H9 (cell line): ENCODE data around the gene BORCS6. TPM values are rescaled to one million over a fixed set of nuclear protein-coding genes. Genes with fewer than 3 reads are reported as not detected.
A peak's percentile ranks its signal among the peaks of the same experiment; 100 is the strongest.

ENCODE experiments used
- DNase-seq: peaks from one replicate; pipeline ENCODE4 v3.0.0-alpha.2; 2017
- H2AFZ ChIP-seq: one replicate; pipeline ENCODE4 v1.6.1; 2013; ENCODE audit warnings: mild to moderate bottlenecking, low read length, control low read depth, moderate library complexity
- H2AK5ac ChIP-seq: 2 replicates; pipeline ENCODE4 v1.6.1; 2013; ENCODE audit warnings: low read length, control low read depth, mixed read lengths; ENCODE audit not compliant: insufficient read length
- H2BK120ac ChIP-seq: one replicate; pipeline ENCODE4 v1.6.1; 2013; ENCODE audit warnings: low read depth, mild to moderate bottlenecking, low read length, control low read depth, inconsistent platforms; ENCODE audit not compliant: poor library complexity, severe bottlenecking
- H2BK12ac ChIP-seq: 2 replicates; pipeline ENCODE4 v1.6.1; 2013; ENCODE audit warnings: low read length, control low read depth, mixed read lengths, low read depth; ENCODE audit not compliant: insufficient read length
- H2BK15ac ChIP-seq: 2 replicates; pipeline ENCODE4 v1.6.1; 2013; ENCODE audit warnings: low read depth, low read length, control low read depth
- H2BK20ac ChIP-seq: one replicate; pipeline ENCODE4 v1.6.1; 2013; ENCODE audit warnings: low read depth, mild to moderate bottlenecking, low read length, control low read depth, inconsistent platforms; ENCODE audit not compliant: poor library complexity, severe bottlenecking
- H2BK5ac ChIP-seq: 2 replicates; pipeline ENCODE4 v1.6.1; 2013; ENCODE audit warnings: low read length, control low read depth, mixed read lengths; ENCODE audit not compliant: insufficient read length
- H3K14ac ChIP-seq: 2 replicates; pipeline ENCODE4 v1.6.1; 2013; ENCODE audit warnings: low read length, control low read depth; ENCODE audit not compliant: insufficient read depth
- H3K18ac ChIP-seq: 2 replicates; pipeline ENCODE4 v1.6.1; 2013; ENCODE audit warnings: low read depth, mild to moderate bottlenecking, mixed read lengths, low read length, control low read depth; ENCODE audit not compliant: insufficient read length
- H3K23ac ChIP-seq: 2 replicates; pipeline ENCODE4 v1.6.1; 2013; ENCODE audit warnings: low read length, control low read depth, mixed read lengths, low read depth; ENCODE audit not compliant: insufficient read length
- H3K23me2 ChIP-seq: 2 replicates; pipeline ENCODE4 v1.6.1; 2013; ENCODE audit warnings: low read depth, mild to moderate bottlenecking, mixed read lengths, low read length, control low read depth; ENCODE audit not compliant: insufficient read length, poor library complexity, severe bottlenecking
- H3K27ac ChIP-seq: 2 replicates; pipeline ENCODE4 v1.5.1; 2013; ENCODE audit warnings: low read length, control low read depth, mixed read lengths, low read depth; ENCODE audit not compliant: insufficient read length
- H3K27me3 ChIP-seq: 2 replicates; pipeline ENCODE4 v1.6.1; 2013; ENCODE audit warnings: low read length, control low read depth, inconsistent platforms; ENCODE audit not compliant: insufficient read depth
- H3K4ac ChIP-seq: 2 replicates; pipeline ENCODE4 v1.6.1; 2013; ENCODE audit warnings: low read depth, mild to moderate bottlenecking, control low read depth, inconsistent platforms, low read length, moderate library complexity
- H3K4me1 ChIP-seq: 2 replicates; pipeline ENCODE4 v1.6.1; 2013; ENCODE audit warnings: low read length, control low read depth, inconsistent platforms; ENCODE audit not compliant: insufficient read depth
- H3K4me2 ChIP-seq: 2 replicates; pipeline ENCODE4 v1.6.1; 2013; ENCODE audit warnings: low read length, control low read depth, mixed read lengths; ENCODE audit not compliant: insufficient read length, insufficient read depth
- H3K56ac ChIP-seq: 2 replicates; pipeline ENCODE4 v1.6.1; 2013; ENCODE audit warnings: low read depth, mild to moderate bottlenecking, mixed read lengths, low read length, control low read depth; ENCODE audit not compliant: insufficient read length
- H3K79me1 ChIP-seq: 2 replicates; pipeline ENCODE4 v1.6.1; 2013; ENCODE audit warnings: low read depth, mild to moderate bottlenecking, moderate library complexity, low read length, control low read depth, inconsistent platforms; ENCODE audit not compliant: insufficient read depth, poor library complexity, severe bottlenecking
- H3K79me2 ChIP-seq: 2 replicates; pipeline ENCODE4 v1.6.1; 2013; ENCODE audit warnings: low read length, control low read depth, inconsistent platforms; ENCODE audit not compliant: insufficient read depth
- H3K9ac ChIP-seq: 2 replicates; pipeline ENCODE4 v1.6.1; 2013; ENCODE audit warnings: low read length, control low read depth, mixed read lengths; ENCODE audit not compliant: insufficient read length; ENCODE audit errors: extremely low read depth
- H3K9me3 ChIP-seq: one replicate; pipeline ENCODE4 v1.6.1; 2013; ENCODE audit warnings: low read depth, low read length, inconsistent platforms; ENCODE audit not compliant: control insufficient read depth
- H3T11ph ChIP-seq: one replicate; pipeline ENCODE4 v1.6.1; 2013; ENCODE audit warnings: mild to moderate bottlenecking, low read length, control low read depth, inconsistent platforms
- H4K20me1 ChIP-seq: one replicate; pipeline ENCODE4 v1.6.1; 2013; ENCODE audit not compliant: control insufficient read depth, insufficient read length, insufficient read depth
- H4K5ac ChIP-seq: 2 replicates; pipeline ENCODE4 v1.6.1; 2013; ENCODE audit warnings: low read depth, mild to moderate bottlenecking, mixed read lengths, low read length, control low read depth; ENCODE audit not compliant: insufficient read length
- H4K8ac ChIP-seq: replicated peaks from 2 replicates; pipeline ENCODE4 v1.6.1; 2013; ENCODE audit warnings: low read length, control low read depth, mixed read lengths, low read depth; ENCODE audit not compliant: insufficient read length
- H4K91ac ChIP-seq: 2 replicates; pipeline ENCODE4 v1.6.1; 2013; ENCODE audit warnings: low read depth, mild to moderate bottlenecking, moderate library complexity, mixed read lengths, low read length, control low read depth; ENCODE audit not compliant: insufficient read length
- H3K27ac Mint-ChIP-seq, 3 experiments: 2 replicates in 2 of 3; 3 replicates in 1 of 3; pipeline ENCODE4 v1.8.0; 2020 to 2021; ENCODE audit warnings: mixed read lengths in 3 of 3, mild to moderate bottlenecking in 1 of 3, moderate library complexity in 1 of 3
- H3K27me3 Mint-ChIP-seq: 2 replicates; pipeline ENCODE4 v1.8.0; 2021; ENCODE audit warnings: low read depth, mild to moderate bottlenecking, moderate library complexity, mixed read lengths
- H3K36me3 Mint-ChIP-seq, 3 experiments: 2 replicates in 2 of 3; 3 replicates in 1 of 3; pipeline ENCODE4 v1.8.0; 2020 to 2021; ENCODE audit warnings: low read depth in 3 of 3, mixed read lengths in 3 of 3; ENCODE audit not compliant: insufficient read depth in 1 of 3
- H3K4me1 Mint-ChIP-seq, 2 experiments: 2 replicates each; pipeline ENCODE4 v1.8.0; 2020; ENCODE audit warnings: mixed read lengths in 2 of 2
- H3K4me3 Mint-ChIP-seq, 2 experiments: 2 replicates in 1 of 2; 3 replicates in 1 of 2; pipeline ENCODE4 v1.8.0; 2020 to 2021; ENCODE audit warnings: mild to moderate bottlenecking in 2 of 2, mixed read lengths in 2 of 2, moderate library complexity in 1 of 2
- H3K9me3 Mint-ChIP-seq, 2 experiments: 2 replicates in 1 of 2; 3 replicates in 1 of 2; pipeline ENCODE4 v1.8.0; 2020; ENCODE audit warnings: mild to moderate bottlenecking in 2 of 2, mixed read lengths in 2 of 2, moderate library complexity in 1 of 2
- WGBS: extraction: QIAGEN DNeasy Blood & Tissue Kit; methylation state at CpG from one replicate; pipeline ENCODE4 v1.1.7; 2013; ENCODE audit warnings: missing lambda C conversion rate, low lambda C conversion rate, mixed read lengths; ENCODE audit not compliant: insufficient read length; ENCODE audit errors: extremely low coverage; 5-methylcytosine and 5-hydroxymethylcytosine counted together
- total RNA-seq: library from RNA; stranded (reverse); gene quantifications from 2 replicates; pipeline ENCODE4 v1.2.1, GENCODE V29; 2021
- TF ChIP-seq, protein P1 (sequence below): fragments of 200-600 bp; sonication (generic); conservative IDR thresholded peaks from 3 replicates; pipeline ENCODE4 v1.8.0; 2021; ENCODE audit warnings: antibody characterized with exemption, mild to moderate bottlenecking

Gene BORCS6
- total RNA-seq, 1 experiment from 2014 or later = 3.1 TPM

- H3K23ac ChIP-seq = no peak overlapping the region
- no peak overlapping the region for H4K5ac ChIP-seq
- H3K56ac ChIP-seq = no peak overlapping the region
- Mint-ChIP-seq H3K4me3 (peak overlapping the region; percentile 76 to 89), H3K36me3 (peaks cover 25 to 57% (median 45%) of the 10 kb centered on the region in 3 experiments), H3K9me3 (peaks cover 7 to 9% of the 10 kb centered on the region in 2 experiments; a peak in 4 of 5 replicates), H3K27me3 (peaks cover 17% of the 10 kb centered on the region), H3K4me1 (peaks cover 12 to 21% of the 10 kb centered on the region in 2 experiments), H3K27ac (peak overlapping the region in 2 of 3 experiments; percentile 78 to 79; a peak in 4 of 7 replicates)
- H3K4me2 ChIP-seq = peak overlapping the region; percentile 57
- H4K8ac ChIP-seq = no peak overlapping the region
- H2BK15ac ChIP-seq = no peak overlapping the region
- H3K4me1 ChIP-seq = no peaks in the 10 kb centered on the region
- H3K14ac ChIP-seq = no peak overlapping the region
- H3K18ac ChIP-seq = no peak overlapping the region
- no peak overlapping the region for H2BK120ac ChIP-seq
- TF ChIP-seq, protein P1, sequence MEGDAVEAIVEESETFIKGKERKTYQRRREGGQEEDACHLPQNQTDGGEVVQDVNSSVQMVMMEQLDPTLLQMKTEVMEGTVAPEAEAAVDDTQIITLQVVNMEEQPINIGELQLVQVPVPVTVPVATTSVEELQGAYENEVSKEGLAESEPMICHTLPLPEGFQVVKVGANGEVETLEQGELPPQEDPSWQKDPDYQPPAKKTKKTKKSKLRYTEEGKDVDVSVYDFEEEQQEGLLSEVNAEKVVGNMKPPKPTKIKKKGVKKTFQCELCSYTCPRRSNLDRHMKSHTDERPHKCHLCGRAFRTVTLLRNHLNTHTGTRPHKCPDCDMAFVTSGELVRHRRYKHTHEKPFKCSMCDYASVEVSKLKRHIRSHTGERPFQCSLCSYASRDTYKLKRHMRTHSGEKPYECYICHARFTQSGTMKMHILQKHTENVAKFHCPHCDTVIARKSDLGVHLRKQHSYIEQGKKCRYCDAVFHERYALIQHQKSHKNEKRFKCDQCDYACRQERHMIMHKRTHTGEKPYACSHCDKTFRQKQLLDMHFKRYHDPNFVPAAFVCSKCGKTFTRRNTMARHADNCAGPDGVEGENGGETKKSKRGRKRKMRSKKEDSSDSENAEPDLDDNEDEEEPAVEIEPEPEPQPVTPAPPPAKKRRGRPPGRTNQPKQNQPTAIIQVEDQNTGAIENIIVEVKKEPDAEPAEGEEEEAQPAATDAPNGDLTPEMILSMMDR = no peak
- H3T11ph ChIP-seq = no peak overlapping the region
- H3K4ac ChIP-seq = no peak overlapping the region
- no peak overlapping the region for H3K27ac ChIP-seq
- H3K9ac ChIP-seq = peak overlapping the region; percentile 14
- no peaks in the 10 kb centered on the region for H3K27me3 ChIP-seq
- no peaks in the 10 kb centered on the region for H4K20me1 ChIP-seq
- no peak overlapping the region for H2BK5ac ChIP-seq
- no peak overlapping the region for H2BK20ac ChIP-seq
- no peaks in the 10 kb centered on the region for H3K9me3 ChIP-seq
- peak; percentile 57 for DNase-seq
- H2AFZ ChIP-seq = no peak overlapping the region
- no peak overlapping the region for H2AK5ac ChIP-seq
- no peaks in the 10 kb centered on the region for H3K79me1 ChIP-seq
- WGBS = no CpG with 5 or more reads among the region's 4 CpGs
- H2BK12ac ChIP-seq = no peak overlapping the region
- no peak overlapping the region for H4K91ac ChIP-seq
- H3K79me2 ChIP-seq = no peaks in the 10 kb centered on the region
- peaks cover 7% of the 10 kb centered on the region for H3K23me2 ChIP-seq
These were observed 37.2 kb upstream of the BORCS6 start for GRCh38 chr17:8227238-8227581.
